ENCODE data around the gene APOL2.
"Not testable (repeated sequence)": the region's sequence is repeated elsewhere in the genome, so short reads cannot be mapped to it uniquely, and the experiment has no call there.

Gene APOL2, protein sequence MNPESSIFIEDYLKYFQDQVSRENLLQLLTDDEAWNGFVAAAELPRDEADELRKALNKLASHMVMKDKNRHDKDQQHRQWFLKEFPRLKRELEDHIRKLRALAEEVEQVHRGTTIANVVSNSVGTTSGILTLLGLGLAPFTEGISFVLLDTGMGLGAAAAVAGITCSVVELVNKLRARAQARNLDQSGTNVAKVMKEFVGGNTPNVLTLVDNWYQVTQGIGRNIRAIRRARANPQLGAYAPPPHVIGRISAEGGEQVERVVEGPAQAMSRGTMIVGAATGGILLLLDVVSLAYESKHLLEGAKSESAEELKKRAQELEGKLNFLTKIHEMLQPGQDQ

DNA sequence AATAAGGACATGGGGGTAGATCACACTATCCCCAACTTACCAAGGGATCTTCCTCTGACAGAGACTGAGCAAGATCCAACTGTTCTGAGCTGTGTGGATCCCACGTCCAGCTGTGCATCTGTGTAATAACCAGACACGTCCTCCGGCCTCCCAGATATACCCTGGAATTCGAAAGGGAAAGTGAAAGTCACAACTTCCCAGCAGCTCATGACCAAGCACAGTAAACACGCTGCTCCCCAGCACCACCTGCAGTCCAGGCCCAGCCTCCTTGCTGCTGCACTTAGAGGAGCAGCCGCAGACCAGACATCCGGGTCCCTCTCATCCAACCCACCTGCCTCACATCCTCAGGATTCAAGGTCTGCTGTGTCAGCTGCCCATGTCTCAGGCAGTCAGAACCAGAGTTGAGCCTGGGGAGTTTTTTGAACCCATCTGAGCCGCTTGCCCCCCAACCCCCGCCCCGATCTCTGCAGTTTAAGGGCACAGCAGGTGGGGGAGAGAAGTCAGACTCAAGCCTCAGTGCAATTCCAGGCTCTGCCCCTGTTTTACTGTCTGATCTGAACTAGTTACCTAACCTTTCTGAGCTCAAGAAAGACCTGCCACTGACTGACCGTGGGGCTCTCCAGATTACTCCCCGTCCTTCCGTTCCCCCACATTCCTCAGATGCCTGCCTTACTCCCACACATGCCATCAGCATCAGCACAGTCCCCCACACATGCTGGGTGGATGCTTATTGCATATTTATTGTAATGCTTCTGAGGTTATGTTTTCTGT is at the start of gene APOL2:
TSS of gene APOL2 (minus strand) at position 127 of the 771 bp plus-strand sequence. CDS start 6,365 bp downstream, outside the sequence.
- DNase-seq: peak; percentile 89

- DNase-seq: no peak
These were observed 49.5 kb upstream of the APOL2 start for GRCh38 chr22:36288571-36289405.

DNA sequence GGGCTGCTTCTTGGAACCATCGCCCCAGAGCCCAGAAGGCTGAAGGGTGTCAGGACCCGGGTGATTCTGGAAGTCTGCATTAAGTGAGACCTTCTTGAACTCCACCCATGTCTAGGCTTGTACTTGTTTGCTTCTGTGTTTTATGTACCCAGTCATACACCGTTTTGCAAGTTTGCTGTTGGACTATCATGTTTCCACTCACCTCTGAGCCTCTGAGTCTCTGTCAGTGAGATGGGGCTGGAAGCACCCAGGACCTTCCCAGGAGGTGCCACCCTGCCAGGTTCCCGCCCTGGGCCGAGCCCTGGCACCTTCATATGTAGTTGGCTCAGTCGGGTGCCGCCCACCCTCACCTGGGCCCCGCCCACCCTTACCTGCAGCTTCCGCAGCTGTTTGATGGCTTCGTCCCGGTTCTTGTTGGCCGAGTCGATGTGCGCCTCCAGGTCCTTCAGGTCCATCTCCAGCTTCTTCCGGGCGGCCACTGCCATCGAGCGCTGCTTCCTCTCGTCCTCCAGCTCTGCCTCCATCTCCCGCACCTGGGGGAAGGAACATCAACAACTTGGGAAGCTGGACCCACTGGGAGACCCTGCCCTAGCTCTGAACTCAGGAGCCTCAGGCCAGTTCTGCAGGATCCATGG is 48.7 kb upstream of the APOL2 start:
- DNase-seq: no peak

DNA sequence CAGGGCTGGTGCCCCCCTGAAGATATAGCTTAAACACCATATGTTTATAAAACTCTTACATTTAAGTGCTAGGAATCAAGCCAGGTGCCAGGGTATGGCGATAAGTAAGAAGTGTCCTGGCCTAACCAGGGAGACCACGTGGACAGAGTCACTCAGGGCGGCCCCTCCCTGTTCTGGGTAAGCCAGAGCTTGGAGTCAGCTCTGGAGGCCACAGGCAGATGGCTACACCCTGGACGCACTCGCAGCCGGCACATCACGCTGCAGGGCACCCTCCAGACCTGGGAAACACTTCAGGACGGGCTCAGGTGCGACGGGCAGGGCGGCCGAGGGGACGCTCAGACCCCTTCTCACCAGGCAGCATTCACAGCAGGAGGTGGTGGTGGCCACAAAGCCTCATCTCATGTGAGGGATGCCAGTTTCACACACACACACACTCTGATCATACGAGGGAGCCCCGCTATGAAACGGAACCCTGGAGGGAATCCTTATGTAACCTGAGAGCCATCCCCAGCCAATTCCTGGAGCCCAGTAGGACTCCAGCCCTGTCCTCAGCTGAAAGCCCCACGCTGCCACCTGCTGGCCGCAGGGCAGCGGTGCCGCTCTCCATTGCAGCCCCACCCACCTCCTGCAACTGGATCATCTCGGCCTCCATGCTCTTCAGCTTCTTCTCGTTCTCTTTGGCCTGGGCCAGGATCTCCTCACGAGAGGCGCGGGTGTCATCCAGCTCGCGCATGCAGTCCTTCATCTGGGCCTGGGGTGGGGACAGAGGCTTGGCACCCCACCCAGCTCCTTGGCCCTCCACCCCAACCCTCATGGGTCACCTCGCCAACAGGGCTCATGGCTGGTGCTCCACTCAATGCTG is 47.0 kb upstream of the APOL2 start:
- DNase-seq: peak; percentile 64

- DNase-seq: no peak
These were observed 46.2 kb upstream of the APOL2 start for GRCh38 chr22:36285545-36285944.

DNA sequence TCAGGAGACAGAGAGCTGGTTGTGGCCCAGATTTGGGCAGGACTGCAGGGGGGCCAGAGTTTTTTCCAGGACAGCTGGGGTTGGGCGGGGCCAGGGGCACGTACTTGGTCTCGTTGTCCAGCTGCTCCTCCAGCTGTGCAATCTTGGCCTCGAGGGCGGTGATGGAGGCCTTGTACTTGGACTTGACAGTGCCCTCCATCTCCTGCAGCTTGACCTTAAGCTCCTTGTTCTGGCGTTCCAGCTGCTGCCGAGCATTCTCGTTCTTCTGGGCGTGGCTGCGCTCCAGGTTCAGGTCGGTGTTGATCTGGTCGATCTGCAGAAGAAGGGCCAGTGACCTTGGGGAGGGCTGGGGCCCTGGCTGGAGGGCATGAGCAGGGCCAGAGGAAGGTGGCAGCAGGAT is 45.7 kb upstream of the APOL2 start:
- DNase-seq: no peak

- no peak for DNase-seq
These were observed 44.8 kb upstream of the APOL2 start for GRCh38 chr22:36284171-36284571.

DNA sequence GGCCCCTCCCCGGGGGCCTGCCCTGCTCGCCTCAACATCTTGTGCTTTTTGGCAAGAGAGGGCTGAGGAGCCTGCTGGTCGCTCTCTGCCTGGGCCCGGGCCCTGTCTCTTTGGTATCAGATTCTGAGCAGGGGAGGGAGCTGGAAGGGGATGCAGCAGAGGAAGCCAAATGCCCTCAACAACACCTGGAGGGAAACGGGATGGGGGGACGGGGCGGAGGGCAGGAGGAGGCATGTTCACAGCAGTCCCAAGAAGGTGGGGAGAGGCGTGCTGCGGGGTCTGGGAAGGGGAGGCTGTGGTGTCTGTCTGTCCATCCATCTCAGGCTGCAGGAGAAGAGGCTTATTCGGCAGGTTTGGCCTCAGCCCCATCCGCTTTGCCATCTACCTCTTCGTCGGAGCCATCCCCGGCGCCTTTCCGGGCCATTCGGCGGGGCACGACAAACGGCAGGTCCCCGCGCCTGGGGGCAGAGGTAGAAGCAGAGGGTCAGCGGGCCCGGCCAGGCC is 43.1 kb upstream of the APOL2 start:
- DNase-seq: no peak

DNA sequence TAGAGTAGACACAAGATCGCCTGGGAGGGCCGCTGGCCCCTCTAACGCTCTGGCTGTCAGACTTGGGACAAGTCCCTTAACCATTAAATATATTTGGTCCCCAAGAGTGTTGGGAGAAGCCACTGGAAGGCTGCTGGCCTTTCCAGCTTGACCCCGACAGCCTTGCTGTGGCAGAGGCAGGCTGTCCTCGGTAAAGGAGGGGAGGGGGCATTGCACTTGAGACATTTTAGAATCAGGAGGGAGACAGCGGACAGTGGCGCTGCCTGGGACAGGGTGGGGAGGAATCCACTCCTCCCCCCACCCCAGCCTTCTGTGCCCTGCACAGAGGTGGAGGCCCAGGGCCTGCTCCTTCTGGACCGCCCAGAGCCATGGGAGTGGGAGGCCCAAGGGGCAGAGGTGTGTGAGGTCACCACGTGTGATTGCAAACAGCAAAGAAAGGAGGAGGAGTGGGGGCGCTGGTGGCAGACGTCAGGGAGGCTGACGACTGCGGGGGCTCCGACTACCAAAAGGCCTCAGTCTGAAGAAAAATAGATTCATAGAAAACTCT is 42.5 kb upstream of the APOL2 start:
- DNase-seq: no peak

- no peak for DNase-seq
These were observed 41.1 kb upstream of the APOL2 start for GRCh38 chr22:36280379-36280778.

DNA sequence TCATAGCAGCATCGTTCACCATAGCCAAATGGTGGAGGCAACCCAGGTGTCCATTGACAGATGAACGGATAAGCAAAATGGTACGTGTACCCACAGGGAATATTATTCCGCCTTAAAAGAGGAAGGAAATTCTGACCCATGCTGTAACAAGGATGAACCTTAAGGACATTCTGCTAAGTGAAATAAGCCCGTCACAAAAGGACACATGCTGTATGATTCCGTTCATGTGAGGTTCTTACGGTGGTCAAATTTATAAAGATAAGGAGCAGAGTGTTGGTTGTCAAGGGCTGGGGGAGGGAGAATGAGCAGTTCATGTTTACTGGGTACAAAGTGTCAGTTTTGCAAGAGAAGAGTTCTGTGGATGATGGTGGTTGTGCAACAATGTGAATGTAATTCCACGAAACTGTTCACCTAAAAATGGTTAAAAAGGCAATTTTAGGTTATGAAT is 39.9 kb upstream of the APOL2 start:
- no peak for DNase-seq

DNA sequence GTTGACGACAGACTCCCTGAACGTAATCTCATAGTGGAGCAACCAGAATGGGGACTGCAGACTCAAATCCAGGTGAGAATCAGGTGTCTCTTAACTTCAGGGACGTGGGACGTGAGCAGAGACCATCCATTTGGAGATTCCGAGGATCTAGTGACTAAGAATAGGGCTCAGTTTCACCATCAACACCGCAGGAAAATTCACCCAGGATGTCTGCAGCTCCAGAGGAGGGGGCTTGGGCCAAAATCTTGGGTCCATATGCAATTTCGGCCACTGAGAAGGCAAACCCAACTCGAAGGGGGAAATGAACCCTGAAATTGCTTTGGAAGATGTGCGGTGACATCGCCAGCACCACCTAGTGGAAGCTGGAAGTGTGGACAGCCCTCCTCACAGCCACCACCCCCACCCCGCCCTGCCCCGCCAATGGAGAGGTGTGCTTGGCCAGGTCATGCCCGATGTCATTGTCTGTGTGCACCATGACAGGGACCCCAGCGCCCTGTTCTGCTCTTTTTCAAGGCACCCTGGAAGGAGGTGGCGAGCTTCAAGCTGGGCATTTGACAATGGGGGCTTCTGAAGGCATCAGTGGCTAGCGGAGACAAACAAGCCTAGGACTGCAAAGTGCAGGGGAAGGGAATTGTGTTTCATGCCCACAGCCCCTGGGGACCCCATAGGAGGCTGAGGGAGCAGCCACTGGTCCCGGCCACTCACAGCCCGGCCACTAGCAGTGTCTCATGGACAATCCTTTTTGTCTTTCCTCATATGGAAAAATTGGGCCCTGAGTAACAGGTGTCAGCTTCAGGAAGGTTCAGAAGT is 38.4 kb upstream of the APOL2 start:
- peak; percentile 74 for DNase-seq

DNA sequence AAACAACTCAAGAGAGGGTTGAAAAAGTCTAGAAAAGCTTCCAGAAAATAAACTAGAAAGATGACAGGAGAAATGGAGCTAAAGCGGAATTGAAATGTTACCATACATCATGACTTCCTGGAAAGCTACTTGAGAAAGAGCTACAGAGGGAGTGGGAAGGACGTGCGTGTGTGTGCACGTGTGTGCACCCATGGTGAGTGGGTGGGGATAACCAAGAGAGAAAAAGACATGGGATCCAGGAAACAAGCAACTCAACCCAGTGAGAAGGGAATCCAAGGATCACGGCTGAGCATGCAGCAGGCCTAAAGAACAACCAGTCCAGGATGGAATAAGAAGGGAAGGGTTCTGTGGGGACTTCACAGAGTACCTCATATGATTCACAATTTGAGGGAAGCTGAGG is 35.2 kb upstream of the APOL2 start:
- DNase-seq: no peak

- not testable (repeated sequence) for DNase-seq
These were observed 32.6 kb upstream of the APOL2 start for GRCh38 chr22:36271951-36272350.

- not testable (repeated sequence) for DNase-seq
These were observed 31.9 kb upstream of the APOL2 start for GRCh38 chr22:36271231-36271630.

DNA sequence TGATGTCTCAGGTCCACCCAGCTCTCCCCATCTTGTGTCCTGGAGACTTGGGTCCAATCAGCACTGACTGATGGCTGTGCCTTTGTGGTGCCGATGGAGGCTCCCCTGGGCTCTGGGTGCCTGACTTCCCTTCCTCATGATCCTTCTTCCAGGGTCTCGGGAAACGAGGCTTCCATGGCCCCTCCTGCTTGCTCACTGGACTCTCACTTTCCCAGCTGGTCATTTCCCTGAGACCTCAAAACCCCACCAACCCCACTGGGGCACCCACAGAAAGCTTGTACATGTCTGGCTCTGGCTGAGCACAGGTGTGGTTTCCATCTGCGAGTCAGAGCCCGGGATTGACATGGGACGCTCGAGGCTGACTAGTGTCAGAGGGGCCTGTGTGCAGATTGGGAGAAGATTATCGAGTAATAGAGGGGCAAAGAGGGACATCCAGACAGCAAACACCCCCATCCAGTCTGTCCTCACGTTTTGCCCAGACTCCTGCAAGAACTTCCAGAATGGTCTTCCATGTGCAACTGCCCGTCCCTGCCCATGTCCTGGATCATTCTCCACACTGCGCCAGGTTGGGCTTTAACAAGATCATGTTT is 28.7 kb upstream of the APOL2 start:
- no peak for DNase-seq

- DNase-seq: no peak
These were observed 27.7 kb upstream of the APOL2 start for GRCh38 chr22:36267058-36267457.

DNA sequence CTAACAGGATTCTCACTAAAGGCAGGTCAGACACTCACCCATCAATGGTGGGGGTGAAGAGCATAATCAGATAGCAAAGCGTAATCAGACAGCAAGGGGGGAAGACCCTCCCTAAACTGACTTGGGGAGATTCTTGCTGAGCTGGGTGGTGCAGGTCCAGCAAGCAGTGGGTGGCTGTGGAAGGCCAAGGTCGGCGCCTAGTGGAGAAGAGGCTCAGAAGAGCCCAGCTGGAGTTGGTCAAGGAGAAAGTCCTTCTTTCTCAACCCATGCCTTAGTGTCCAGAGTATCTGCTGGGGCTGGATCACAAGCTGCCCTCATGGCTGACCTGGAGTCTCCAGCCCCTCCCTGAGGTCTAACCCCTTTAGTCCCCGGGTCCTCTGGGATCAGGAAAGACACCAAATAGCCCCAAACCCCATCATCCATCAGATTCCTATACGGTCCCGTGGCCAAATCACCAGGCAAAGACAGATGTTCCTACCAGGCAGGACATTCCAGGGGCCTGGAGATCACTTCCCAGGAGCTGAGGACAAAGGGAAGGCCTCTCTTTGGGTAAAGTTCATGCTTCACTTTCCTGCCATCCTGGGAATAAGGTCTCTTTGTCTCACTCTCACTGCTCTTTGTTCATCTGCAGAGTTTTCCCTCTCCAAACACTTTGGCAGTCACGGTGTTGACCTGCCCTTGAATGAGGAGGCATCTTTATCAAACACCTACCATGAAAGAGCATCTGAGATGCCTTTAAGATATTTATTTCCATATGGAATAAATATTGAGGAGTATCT is 24.7 kb upstream of the APOL2 start:
- DNase-seq: not testable (repeated sequence)

GRCh38 chr22:36263216-36263673 is 23.9 kb upstream of the APOL2 start:
- not testable (repeated sequence) for DNase-seq

Data from CD4-positive, alpha-beta T cell treated with Interleukin-21 for 1 hour (primary cell).